Muscle layer of colon (tissue), 2 donors: Measurements from ENCODE around the gene ACER3.
"Not testable (repeated sequence)": the region's sequence is repeated elsewhere in the genome, so short reads cannot be mapped to it uniquely, and the experiment has no call there.

Experiments used
- H3K27ac ChIP-seq: one replicate; pipeline ENCODE4 v1.7.0; 2013; ENCODE audit warnings: low read depth, mild to moderate bottlenecking, low read length, moderate library complexity
- H3K27me3 ChIP-seq, 2 donors: one replicate each; pipeline ENCODE4 v1.7.0; 2013; ENCODE audit warnings: low read length in 2 of 2, mild to moderate bottlenecking in 2 of 2; ENCODE audit not compliant: insufficient read depth in 2 of 2, control insufficient read depth in 1 of 2
- H3K36me3 ChIP-seq: one replicate; pipeline ENCODE4 v1.7.0; 2013; ENCODE audit warnings: mild to moderate bottlenecking, low read length; ENCODE audit not compliant: insufficient read depth
- H3K4me1 ChIP-seq: one replicate; pipeline ENCODE4 v1.7.0; 2013; ENCODE audit warnings: mild to moderate bottlenecking, low read length; ENCODE audit not compliant: insufficient read depth
- H3K4me3 ChIP-seq, 2 donors: one replicate each; pipeline ENCODE4 v1.7.0; 2013; ENCODE audit warnings: low read length in 2 of 2, low read depth in 1 of 2, mild to moderate bottlenecking in 1 of 2, moderate library complexity in 1 of 2
- H3K9ac ChIP-seq: one replicate; pipeline ENCODE4 v1.7.0; 2013; ENCODE audit warnings: low read length
- H3K9me3 ChIP-seq: one replicate; pipeline ENCODE4 v1.7.0; 2013; ENCODE audit warnings: mild to moderate bottlenecking, low read length
- donor health status: abdominal sarcoma.
- donor health status: Adenocarcinoma of cecum.

The ACER3 gene

DNA sequence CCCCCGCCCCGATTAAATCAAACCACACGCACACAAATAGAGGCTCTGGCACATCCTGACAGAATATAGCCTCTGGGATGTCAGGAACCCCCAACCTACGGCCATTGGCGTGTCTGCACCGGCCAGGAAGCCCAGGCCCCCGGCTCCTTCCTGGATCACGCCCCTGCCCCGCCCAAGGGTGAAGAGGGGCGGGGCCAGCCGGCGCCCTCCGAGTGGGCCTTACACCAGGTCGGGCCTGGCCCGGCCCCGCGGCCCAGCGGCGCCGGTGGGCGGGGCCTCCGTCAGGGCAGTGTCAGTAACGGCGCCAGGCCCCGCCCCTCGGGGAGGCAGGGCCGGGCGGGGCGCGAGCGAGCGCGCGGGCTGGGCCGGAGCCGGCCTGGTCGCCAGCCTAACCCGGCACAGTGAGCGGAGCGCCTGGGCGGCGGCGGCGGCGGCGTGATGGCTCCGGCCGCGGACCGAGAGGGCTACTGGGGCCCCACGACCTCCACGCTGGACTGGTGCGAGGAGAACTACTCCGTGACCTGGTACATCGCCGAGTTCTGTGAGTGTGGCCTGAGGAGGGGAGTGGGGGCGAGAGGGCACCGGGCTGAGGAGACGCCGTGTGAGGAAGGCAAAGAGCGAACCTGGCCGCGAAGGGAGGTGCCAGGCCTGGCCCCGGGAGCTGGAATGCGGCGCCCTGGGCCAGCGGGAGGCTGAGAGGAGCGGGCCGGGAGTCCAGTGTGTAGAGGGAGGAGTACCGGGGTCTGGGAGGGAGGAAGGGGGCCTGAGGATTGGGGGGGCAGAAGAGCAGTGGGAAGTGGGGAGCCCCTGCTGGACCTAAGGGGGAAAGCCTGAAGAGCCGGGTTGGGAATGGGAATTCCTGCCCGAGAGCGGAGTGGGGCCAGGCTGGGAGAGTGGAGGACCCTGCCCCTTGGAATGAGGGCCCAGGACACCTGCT, at the start of gene ACER3:
ACER3 (plus strand) TSS at position 380 of the 937 bp plus-strand sequence; CDS start at position 439, 59 bp downstream.
- H3K27me3 ChIP-seq = no peaks in the 10 kb centered on the region
- H3K36me3 ChIP-seq = no peaks in the 10 kb centered on the region
- H3K4me1 ChIP-seq = peaks cover 14% of the 10 kb centered on the region
- peak within 1 kb of the TSS; percentile 88 for H3K27ac ChIP-seq
- peak within 1 kb of the TSS; percentile 68 for H3K9ac ChIP-seq
- no peaks in the 10 kb centered on the region for H3K9me3 ChIP-seq
- H3K4me3 ChIP-seq = peak within 1 kb of the TSS; percentile 77 to 97

DNA sequence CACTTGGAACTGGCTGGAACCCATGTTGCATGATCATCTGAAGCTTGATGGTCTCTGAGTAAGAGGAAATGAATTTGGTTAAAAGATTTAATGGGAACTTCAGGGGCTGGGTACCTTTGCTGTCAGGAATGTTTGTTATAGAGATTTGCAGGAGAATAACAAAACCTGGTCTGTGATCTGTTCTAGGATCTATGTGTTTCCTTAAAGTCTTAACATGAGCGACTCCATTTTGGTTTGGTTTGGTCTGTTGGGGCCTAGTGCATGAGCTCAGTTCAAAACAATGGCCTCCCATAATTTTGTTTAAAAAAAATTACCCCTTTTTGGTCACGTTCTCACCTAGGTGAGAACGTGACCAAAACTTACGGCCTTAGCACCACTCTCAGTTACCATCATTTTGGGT, 49.5 kb upstream of the ACER3 start:
- H3K4me1 ChIP-seq = peaks cover 4% of the 10 kb centered on the region
- H3K36me3 ChIP-seq = no peaks in the 10 kb centered on the region
- no peak overlapping the region for H3K9ac ChIP-seq
- no peaks in the 10 kb centered on the region for H3K27me3 ChIP-seq
- H3K4me3 ChIP-seq = no peak overlapping the region
- no peaks in the 10 kb centered on the region for H3K9me3 ChIP-seq
- no peak overlapping the region for H3K27ac ChIP-seq

DNA sequence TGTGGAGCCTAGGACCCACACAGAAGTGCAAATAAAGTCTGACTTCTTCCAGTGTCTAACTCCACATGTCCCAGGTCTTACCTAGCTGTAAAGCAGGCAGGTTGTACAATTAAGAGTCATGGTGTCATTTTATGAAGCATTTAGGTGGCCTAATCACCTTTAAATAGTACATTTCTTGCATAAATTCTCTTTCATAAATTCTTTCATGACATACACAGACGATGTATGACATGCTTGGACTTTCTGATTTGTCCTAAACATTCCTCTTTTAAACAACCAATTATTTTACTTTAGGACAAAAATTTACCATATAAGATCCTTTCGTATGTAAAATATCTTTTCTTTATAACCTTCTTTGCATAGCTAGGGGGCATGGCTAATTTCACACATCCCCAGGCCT, 46.3 kb upstream of the ACER3 start:
- no peaks in the 10 kb centered on the region for H3K4me1 ChIP-seq
- no peaks in the 10 kb centered on the region for H3K27me3 ChIP-seq
- H3K36me3 ChIP-seq = no peaks in the 10 kb centered on the region
- H3K9me3 ChIP-seq = no peaks in the 10 kb centered on the region
- H3K27ac ChIP-seq = no peak overlapping the region
- no peak overlapping the region for H3K4me3 ChIP-seq
- no peak overlapping the region for H3K9ac ChIP-seq

DNA sequence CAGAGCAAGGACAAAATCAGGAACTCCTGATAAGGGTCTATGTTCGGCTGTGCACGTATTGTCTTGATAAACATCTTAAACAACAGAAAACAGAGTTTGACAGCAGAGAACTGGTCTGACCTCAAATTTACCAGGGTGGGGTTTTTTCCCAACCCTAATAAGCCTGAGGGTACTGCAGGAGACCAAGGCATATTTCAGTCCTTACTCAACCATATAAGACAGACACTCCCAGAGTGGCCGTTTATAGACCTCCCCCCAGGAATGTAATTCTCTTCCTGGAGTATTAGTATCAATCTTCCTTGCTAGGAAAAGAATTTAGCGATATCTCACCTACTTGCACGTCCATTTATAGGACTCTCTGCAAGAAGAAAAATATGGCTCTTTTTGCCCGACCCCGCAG, 45.0 kb upstream of the ACER3 start:
- not testable (repeated sequence) for H3K4me1 ChIP-seq, H3K27ac ChIP-seq, H3K36me3 ChIP-seq, H3K9ac ChIP-seq, H3K9me3 ChIP-seq, H3K4me3 ChIP-seq, H3K27me3 ChIP-seq

DNA sequence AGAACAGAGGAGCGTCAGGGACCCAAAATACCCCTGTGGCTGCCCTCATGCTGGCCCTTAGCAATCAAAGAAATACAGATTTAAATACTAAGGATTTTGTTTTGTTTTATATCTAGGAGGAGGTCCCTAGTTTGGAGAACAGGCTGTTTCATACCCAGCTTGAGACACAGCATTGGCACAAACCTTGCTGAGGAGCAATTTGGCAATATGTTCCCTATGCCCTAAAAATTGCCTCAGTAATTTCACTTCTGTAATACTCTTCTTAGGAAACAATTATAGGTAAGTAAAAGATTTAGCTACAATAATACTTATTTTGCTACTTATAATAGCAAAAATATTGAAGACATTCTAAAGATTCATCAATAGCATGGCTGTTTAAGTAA, 40.5 kb upstream of the ACER3 start:
- H3K27me3 ChIP-seq = no peaks in the 10 kb centered on the region
- no peaks in the 10 kb centered on the region for H3K9me3 ChIP-seq
- H3K27ac ChIP-seq = no peak overlapping the region
- no peaks in the 10 kb centered on the region for H3K36me3 ChIP-seq
- H3K4me1 ChIP-seq = no peaks in the 10 kb centered on the region
- no peak overlapping the region for H3K4me3 ChIP-seq
- H3K9ac ChIP-seq = no peak overlapping the region

DNA sequence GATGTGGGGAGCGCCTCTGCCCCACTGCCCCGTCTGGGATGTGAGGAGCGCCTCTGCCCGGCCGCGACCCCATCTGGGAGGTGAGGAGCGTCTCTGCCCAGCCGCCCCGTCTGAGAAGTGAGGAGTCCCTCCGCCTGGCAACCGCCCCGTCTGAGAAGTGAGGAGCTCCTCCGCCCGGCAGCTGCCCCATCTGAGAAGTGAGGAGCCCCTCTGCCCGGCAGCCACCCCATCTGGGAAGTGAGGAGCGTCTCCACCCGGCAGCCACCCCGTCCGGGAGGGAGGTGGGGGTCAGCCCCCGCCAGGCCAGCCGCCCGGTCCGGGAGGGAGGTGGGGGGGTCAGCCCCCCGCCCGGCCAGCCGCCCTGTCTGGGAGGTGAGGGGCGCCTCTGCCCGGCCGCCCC, 39.3 kb upstream of the ACER3 start:
- not testable (repeated sequence) for H3K4me3 ChIP-seq, H3K9me3 ChIP-seq, H3K27ac ChIP-seq, H3K9ac ChIP-seq, H3K4me1 ChIP-seq, H3K27me3 ChIP-seq, H3K36me3 ChIP-seq

DNA sequence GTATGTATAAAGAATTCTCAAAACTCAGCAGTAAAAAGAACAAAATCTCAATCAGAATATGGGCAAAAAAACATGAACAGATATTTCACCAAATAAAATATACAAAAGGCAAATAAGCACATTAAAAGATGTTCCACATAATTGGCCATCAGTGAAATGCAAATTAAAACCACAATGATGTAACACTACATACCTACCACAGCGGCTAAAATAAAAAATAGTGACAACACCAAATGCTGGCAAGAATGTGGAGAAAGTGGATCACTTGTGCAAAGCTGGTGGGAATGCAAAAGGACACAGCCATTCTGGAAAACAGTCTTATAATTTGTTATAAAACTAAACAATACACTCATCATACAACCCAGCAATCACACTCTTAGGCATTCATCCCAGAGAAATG, 38.3 kb upstream of the ACER3 start:
- Histone ChIP-seq H3K9me3 (no peaks in the 10 kb centered on the region), H3K4me1 (no peaks in the 10 kb centered on the region), H3K27me3 (no peaks in the 10 kb centered on the region), H3K27ac (no peak overlapping the region), H3K36me3 (no peaks in the 10 kb centered on the region), H3K4me3 (no peak overlapping the region), H3K9ac (no peak overlapping the region)

DNA sequence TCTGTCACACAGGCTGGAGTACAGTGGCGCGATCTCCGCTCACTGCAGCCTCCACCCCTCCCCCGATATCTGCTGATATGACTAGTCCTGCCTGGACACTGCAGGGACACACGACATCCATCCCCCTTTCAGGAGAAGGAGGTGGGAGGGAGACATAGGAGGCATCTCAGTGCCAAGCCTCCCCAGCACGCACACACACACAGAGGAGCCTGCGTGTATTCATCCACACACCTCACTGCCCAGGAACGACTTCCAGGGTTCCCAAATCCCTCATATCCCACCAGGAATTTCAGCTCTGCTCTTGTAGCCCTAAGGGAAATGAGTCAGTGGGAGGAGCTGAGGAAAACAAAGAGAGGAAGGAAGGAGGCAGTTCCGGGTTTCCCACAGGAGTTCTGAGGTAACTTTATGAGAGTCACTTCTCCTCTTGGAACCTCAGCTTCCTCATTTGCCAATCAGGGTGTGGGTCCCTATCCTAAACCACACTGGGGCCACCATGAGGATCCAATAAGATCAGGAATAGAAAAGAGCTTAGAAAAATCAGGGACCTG, 37.2 kb upstream of the ACER3 start:
- no peak overlapping the region for H3K9ac ChIP-seq
- H3K27ac ChIP-seq = no peak overlapping the region

DNA sequence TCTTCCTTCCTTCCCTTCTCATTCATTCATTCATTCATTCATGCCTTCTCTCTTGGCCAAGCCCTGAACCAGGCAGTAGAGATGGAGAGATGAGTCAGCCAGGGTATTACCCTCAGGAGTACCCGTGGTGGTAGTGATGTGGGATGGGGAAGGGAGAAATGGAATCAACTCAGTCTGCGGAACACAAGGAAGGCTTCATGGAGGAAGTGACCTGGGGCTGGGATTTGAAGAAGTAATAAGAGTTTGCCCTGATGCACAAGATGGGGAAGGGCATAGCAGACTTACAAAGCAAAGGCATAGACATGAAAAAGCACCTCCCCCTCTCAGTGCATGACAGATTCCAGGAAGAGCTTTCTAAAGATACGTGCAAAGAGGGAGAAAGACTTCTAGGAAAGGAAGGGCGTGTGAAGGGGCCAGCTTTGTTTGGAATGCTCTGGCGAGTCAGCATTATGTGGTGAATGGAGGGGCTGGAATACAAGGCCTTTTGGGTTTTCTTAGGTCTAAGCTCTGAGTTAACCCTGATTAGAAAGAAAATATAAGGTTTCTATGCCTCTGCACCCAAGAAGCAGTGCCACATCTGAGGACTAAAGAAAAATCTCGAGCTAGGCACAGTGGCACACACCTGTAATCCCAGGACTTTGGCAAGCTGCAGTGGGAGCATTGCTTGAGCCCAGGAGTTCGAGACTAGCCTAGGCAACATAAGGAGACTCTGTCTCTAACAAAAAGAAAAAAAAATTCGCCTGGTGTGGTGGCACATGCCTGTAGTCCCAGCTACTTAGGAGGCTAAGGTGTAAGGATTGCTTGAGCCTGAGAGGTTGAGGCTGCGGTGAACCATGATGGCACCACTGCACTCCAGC, 36.4 kb upstream of the ACER3 start:
- H3K4me3 ChIP-seq = no peak overlapping the region
- H3K9ac ChIP-seq = no peak overlapping the region
- H3K36me3 ChIP-seq = no peaks in the 10 kb centered on the region
- H3K9me3 ChIP-seq = no peaks in the 10 kb centered on the region
- H3K4me1 ChIP-seq = no peaks in the 10 kb centered on the region
- no peaks in the 10 kb centered on the region for H3K27me3 ChIP-seq
- no peak overlapping the region for H3K27ac ChIP-seq

More for the DNA sequence above, 37.2 kb upstream of the ACER3 start:
- Histone ChIP-seq H3K4me3 (no peak overlapping the region), H3K36me3 (no peaks in the 10 kb centered on the region), H3K27me3 (no peaks in the 10 kb centered on the region), H3K9me3 (no peaks in the 10 kb centered on the region), H3K4me1 (no peaks in the 10 kb centered on the region)

DNA sequence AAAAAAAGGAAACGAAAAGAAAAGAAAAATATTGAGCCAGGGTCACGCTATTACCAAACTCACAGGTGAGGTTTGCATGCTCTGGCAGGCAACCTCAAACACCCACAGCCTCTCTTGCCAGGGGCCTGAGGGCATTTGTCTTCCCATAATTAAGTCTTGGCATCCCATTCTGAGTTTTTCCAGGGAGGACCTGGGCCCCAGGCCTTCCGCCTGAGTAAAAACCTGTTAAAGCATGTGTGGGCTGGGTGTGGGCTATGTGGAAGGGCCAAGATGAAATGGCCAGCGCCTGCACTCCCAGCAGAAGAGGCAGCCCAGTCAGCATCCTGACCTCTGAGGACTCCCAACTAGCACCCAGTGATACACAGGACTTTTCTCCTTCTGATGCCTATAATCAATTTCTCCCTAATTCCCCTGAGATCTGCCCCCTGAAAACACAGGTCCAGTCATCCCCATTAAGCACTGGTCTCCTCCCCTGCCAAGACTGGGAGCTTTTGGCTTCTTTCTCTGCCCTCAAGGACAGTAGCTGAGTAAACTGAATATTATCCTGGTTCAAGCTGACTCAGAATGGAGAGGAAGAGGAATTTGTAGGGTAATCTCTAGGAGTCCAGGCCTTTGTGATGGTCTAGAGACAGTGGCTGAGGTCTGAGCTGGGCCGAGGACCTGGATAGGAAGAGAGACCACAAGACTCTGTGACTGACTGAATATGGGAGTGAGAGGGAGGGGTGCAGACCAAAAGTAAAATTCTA, 35.6 kb upstream of the ACER3 start:
- Histone ChIP-seq H3K27ac (no peak overlapping the region), H3K9ac (no peak overlapping the region), H3K36me3 (no peaks in the 10 kb centered on the region), H3K4me1 (no peaks in the 10 kb centered on the region), H3K4me3 (no peak overlapping the region), H3K9me3 (no peaks in the 10 kb centered on the region), H3K27me3 (no peaks in the 10 kb centered on the region)
